Measurements from ENCODE around the gene PLXNB1.

PLXNB1 gene

GRCh38 chr3:48434591-48435222 is 4.8 kb upstream of the PLXNB1 start:
- FAIRE-seq (no peak), DNase-seq (ENCODE audit: insufficient read length, low spot score) (no peak)
- no peak for TF ChIP-seq POLR2A (IDR thresholded peaks at IDR 0.05; ENCODE audit: low read depth, low read length)

GRCh38 chr3:48433472-48434118 is 3.7 kb upstream of the PLXNB1 start:
- FAIRE-seq (no peak), DNase-seq (ENCODE audit: insufficient read length, low spot score) (no peak)
- TF ChIP-seq POLR2A (IDR thresholded peaks at IDR 0.05; ENCODE audit: low read depth, low read length), result no peak

- no peak for DNase-seq (ENCODE audit: insufficient read length, low spot score)
- no peak for FAIRE-seq
- TF ChIP-seq POLR2A (IDR thresholded peaks at IDR 0.05; ENCODE audit: low read depth, low read length), result no peak
These were observed 2.8 kb upstream of the PLXNB1 start for GRCh38 chr3:48432411-48433371.

GRCh38 chr3:48431224-48432029 is 1.5 kb upstream of the PLXNB1 start:
- DNase-seq (ENCODE audit: insufficient read length, low spot score), result no peak
- TF ChIP-seq POLR2A (IDR thresholded peaks at IDR 0.05; ENCODE audit: low read depth, low read length), result no peak
- no peak for FAIRE-seq

DNA sequence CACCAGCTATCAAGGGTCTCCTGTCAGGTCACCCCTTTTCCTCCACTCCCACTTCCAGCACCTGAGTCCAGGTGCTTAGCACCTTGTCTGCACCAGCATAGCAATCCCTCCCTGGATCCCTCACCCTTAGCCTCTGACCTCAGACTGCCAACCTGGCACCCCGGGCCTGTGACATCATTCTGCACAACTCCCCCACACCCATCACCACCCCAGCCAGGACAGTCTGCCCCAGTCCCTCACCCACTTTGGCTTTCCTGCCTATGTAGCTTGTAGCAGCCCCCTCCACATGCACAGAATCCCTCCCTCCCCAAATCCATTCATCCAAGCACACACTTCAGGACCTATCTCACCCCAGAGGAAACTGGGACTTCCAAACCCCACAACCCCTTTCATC is 819 bp upstream of the PLXNB1 start:
- no peak for TF ChIP-seq POLR2A (IDR thresholded peaks at IDR 0.05; ENCODE audit: low read depth, low read length)
- FAIRE-seq (no peak), DNase-seq (ENCODE audit: insufficient read length, low spot score) (no peak)

DNA sequence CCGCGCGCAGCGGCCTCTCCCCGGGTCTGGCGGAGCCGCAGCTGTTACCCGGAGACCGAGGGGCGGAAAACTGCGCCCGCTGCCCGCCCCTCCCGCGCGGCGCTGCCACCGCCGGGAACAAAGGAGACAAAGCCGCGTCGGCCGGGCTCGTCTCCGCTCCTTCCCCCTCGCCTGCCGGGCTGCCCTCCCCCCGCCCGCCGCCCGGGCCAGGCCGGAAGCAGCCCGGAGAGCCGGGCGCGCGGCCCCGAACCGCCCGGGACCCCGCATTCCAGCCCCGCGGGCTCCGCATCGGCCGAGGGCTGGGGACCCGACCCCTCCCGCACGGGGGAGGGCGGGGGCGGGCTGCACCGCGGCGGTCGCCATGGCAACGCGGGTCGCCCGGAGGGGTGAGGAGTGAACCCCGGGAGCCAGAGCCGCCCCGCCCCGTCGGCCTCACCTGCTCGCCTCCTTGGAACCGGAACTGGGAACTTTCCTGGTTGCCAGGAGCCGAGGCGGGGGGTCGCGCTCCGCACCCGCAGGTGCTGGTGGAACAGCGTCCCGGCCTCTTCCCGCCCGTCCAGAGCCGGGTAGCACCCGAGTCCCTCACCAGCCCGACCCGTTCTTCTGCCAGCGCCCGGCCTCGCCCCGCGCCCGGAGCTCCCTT is 448 bp downstream of the PLXNB1 start:
- DNase-seq (ENCODE audit: insufficient read length, low spot score) (peak; percentile 75), FAIRE-seq (no peak)
- TF ChIP-seq POLR2A (IDR thresholded peaks at IDR 0.05; ENCODE audit: low read depth, low read length), result no peak

- DNase-seq (ENCODE audit: insufficient read length, low spot score), result no peak
- TF ChIP-seq POLR2A (IDR thresholded peaks at IDR 0.05; ENCODE audit: low read depth, low read length), result no peak
- FAIRE-seq, result no peak
These were observed 1.1 kb downstream of the PLXNB1 start for GRCh38 chr3:48428572-48429316.

- no peak for DNase-seq (ENCODE audit: insufficient read length, low spot score)
- no peak for FAIRE-seq
- TF ChIP-seq POLR2A (IDR thresholded peaks at IDR 0.05; ENCODE audit: low read depth, low read length), result no peak
These were observed 1.8 kb downstream of the PLXNB1 start for GRCh38 chr3:48428088-48428571.

DNA sequence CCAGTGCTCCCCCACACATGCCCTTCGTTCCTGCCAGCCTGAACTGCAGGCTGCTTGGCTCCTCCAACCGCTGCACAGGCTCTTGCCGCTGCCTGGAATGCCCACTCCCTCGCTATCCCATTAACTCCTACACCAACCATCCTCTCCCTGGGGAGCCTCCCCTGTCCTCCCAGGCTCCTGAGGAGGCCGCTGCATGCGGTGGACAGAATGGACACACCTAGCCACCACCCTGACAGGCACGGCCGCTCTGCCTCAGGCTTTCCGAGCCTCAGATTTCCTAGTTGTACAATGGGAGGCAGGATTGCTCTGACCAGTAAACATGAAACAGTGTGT is 2.3 kb downstream of the PLXNB1 start:
- TF ChIP-seq POLR2A (IDR thresholded peaks at IDR 0.05; ENCODE audit: low read depth, low read length), result no peak
- DNase-seq (ENCODE audit: insufficient read length, low spot score), result no peak
- FAIRE-seq, result no peak

DNA sequence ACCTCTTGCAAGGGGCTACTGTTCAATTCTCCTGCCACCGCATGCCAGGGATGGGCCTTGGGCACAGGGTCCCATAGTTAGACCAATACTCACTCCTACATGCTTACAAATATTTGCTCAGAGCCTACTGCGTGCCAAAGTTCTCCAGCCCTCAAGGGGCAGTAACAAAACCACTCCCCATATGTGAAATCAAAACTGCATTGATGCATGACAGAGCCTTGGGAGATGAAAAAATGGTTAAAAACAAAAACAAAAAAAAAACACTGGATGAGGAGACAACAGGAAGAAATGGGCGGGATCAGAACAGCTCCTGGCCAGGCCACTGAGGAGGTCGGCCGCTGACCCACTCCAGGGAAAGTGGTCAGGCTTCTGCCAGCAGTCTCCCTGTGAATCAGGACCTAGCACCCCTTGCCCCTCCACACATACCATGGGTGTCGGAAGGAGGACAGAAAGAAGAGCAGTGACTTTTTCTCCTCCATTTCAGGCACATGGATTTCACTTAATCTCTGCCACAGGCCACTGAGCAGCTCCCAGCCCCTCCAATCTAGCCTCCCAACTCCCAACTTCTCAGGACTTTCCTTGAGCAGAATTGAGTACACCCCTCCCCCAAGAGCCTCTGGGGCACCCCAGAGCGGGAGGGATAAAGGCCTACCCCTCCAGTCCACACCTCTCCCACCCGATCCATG is 2.8 kb downstream of the PLXNB1 start:
- DNase-seq (ENCODE audit: insufficient read length, low spot score) (no peak), FAIRE-seq (no peak)
- TF ChIP-seq POLR2A (IDR thresholded peaks at IDR 0.05; ENCODE audit: low read depth, low read length), result no peak

DNA sequence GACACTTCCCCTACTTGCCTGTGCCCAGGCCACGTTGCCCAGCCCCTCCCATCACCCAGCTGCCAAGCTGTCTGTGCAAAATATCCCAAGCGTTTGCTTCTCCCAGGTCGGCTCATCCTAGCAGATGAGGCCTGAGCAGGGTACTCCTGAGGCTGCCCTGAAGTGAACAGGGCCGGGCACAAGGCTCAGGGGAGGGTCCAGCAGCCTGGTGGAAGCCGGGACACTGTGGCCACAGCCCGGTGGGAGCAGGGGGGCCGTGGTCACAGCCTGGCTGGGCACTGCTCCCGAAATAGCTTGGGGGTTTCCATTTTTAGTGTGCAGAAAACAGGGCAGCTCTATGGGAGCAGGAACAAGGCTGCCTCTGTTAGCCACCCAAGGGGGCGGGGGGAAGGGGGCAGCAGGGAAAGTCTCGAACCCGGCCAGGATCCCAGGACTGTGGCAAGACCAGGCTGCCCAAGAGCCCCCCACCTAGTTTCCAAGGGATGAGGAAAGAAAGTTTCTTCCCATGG is 3.4 kb downstream of the PLXNB1 start:
- no peak for DNase-seq (ENCODE audit: insufficient read length, low spot score)
- TF ChIP-seq POLR2A (IDR thresholded peaks at IDR 0.05; ENCODE audit: low read depth, low read length), result no peak
- no peak for FAIRE-seq

DNA sequence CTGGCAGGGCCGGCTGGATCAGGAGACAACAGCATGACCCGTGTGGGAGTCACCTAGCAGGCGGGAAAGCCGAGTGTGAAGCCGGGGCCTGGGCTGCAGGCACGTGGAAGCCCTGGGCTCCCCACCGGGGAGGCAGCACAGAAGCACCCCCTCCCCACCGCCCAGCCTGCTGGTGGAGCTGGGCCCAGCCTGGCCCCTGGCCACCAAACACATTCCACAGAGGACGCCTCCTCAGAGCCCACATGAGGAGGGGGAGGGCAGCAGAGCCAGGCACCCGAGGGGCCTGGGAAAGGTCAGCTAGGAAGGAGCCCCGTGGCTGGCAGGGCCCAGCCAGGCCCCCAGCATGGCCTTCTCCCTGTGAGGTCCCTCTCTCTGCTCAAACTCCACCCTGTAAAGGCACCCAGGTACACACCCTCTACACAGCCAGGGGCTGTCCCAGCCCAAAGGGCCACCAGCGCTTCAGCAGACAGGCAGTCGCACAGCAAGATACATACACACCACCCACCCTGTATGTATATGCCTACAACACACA is 4.5 kb downstream of the PLXNB1 start:
- DNase-seq (ENCODE audit: insufficient read length, low spot score) (no peak), FAIRE-seq (no peak)
- TF ChIP-seq POLR2A (IDR thresholded peaks at IDR 0.05; ENCODE audit: low read depth, low read length), result no peak
